SU-DHL-6 (cell line): Measurements from ENCODE around the gene DCUN1D2.

Experiments
- H2AFZ ChIP-seq: fragments of 200-600 bp; sonication (generic); 2 replicates; pipeline ENCODE4 v1.6.1; 2014; ENCODE audit warnings: low read depth, mild to moderate bottlenecking, moderate library complexity, mixed read lengths, antibody characterized with exemption, low read length; ENCODE audit not compliant: severe bottlenecking
- H3F3A ChIP-seq: fragments of 200-600 bp; shearing (Covaris generic); 2 replicates; pipeline ENCODE4 v1.6.0; 2016; ENCODE audit warnings: antibody characterized with exemption, mild to moderate bottlenecking; ENCODE audit not compliant: insufficient read depth
- H3K27ac ChIP-seq: fragments of 200-600 bp; sonication (generic); 2 replicates; pipeline ENCODE4 v1.5.1; 2016; ENCODE audit warnings: low read depth, mild to moderate bottlenecking, low read length, moderate library complexity, mixed read lengths
- H3K27me3 ChIP-seq: fragments of 200-600 bp; sonication (generic), shearing (Covaris generic); 2 replicates; pipeline ENCODE4 v1.6.0; 2014; ENCODE audit warnings: mild to moderate bottlenecking, low read length
- H3K36me3 ChIP-seq: fragments of 200-600 bp; sonication (generic); 2 replicates; pipeline ENCODE4 v1.6.1; 2014; ENCODE audit warnings: mild to moderate bottlenecking, low read length, mixed read lengths
- H3K4me2 ChIP-seq: fragments of 300-600, 200-600 bp; shearing (Covaris generic), sonication (generic); 2 replicates; pipeline ENCODE4 v1.6.0; 2014; ENCODE audit warnings: low read length, low read depth, mild to moderate bottlenecking; ENCODE audit not compliant: poor library complexity, severe bottlenecking
- H3K4me3 ChIP-seq: fragments of 200-600 bp; sonication (generic); 2 replicates; pipeline ENCODE4 v1.5.1; 2014; ENCODE audit warnings: antibody characterized with exemption, low read length, mild to moderate bottlenecking, mixed read lengths; ENCODE audit not compliant: insufficient read depth, poor library complexity, severe bottlenecking
- H3K79me2 ChIP-seq: fragments of 200-600 bp; sonication (generic); 2 replicates; pipeline ENCODE4 v1.6.1; 2014; ENCODE audit warnings: mild to moderate bottlenecking, low read length, moderate library complexity; ENCODE audit not compliant: insufficient read depth
- H3K9ac ChIP-seq: fragments of 200-600 bp; sonication (generic); 2 replicates; pipeline ENCODE4 v1.7.0; 2014; ENCODE audit warnings: mild to moderate bottlenecking, low read length
- H3K9me2 ChIP-seq: fragments of 200-600 bp; sonication (generic); replicated peaks from 2 replicates; pipeline ENCODE4 v1.6.1; 2014; ENCODE audit warnings: low read length; ENCODE audit not compliant: insufficient read depth
- H3K9me3 ChIP-seq: fragments of 200-600 bp; sonication (generic); 2 replicates; pipeline ENCODE4 v1.6.1; 2014; ENCODE audit warnings: low read length, mixed read lengths; ENCODE audit not compliant: insufficient read depth
- H4K20me1 ChIP-seq: fragments of 200-600 bp; sonication (generic); 2 replicates; pipeline ENCODE4 v1.6.1; 2014; ENCODE audit warnings: low read depth, mild to moderate bottlenecking, antibody characterized with exemption, low read length, moderate library complexity, mixed read lengths
- EZH2phosphoT487 ChIP-seq: fragments of 200-600 bp; sonication (generic), shearing (Covaris generic); conservative IDR thresholded peaks from 2 replicates; pipeline ENCODE4 v1.6.1; 2018; ENCODE audit warnings: mild to moderate bottlenecking, antibody characterized with exemption, low read length, moderate library complexity, mixed read lengths
- TF ChIP-seq, protein P1 (sequence below): fragments of 200-600 bp; sonication (generic); IDR thresholded peaks from one replicate; pipeline ENCODE4 v1.5.1; 2017; ENCODE audit warnings: antibody characterized with exemption, mild to moderate bottlenecking, low read length, moderate library complexity; ENCODE audit not compliant: insufficient read depth, poor library complexity, severe bottlenecking

The DCUN1D2 gene

DNA sequence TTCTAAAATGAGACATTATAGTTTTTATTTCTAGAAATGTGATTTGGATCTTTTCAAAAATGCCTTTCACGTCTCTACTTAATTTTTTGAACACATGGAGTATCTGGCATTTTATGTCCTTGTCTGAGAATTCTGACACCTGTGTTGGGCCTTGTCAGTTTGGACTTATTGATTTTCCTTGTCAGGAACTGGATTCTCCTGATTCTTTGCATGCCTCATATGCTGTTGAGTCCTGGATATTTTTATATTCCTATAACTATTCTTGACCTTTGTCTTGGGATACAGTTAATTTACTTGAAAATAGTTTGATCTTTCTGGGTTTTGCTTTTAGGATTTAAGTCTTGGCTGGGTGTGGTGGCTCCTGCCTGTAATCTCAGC lies 47.5 kb downstream of the DCUN1D2 start:
- H3K4me2 ChIP-seq, result no peak overlapping the region
- TF ChIP-seq, protein P1, sequence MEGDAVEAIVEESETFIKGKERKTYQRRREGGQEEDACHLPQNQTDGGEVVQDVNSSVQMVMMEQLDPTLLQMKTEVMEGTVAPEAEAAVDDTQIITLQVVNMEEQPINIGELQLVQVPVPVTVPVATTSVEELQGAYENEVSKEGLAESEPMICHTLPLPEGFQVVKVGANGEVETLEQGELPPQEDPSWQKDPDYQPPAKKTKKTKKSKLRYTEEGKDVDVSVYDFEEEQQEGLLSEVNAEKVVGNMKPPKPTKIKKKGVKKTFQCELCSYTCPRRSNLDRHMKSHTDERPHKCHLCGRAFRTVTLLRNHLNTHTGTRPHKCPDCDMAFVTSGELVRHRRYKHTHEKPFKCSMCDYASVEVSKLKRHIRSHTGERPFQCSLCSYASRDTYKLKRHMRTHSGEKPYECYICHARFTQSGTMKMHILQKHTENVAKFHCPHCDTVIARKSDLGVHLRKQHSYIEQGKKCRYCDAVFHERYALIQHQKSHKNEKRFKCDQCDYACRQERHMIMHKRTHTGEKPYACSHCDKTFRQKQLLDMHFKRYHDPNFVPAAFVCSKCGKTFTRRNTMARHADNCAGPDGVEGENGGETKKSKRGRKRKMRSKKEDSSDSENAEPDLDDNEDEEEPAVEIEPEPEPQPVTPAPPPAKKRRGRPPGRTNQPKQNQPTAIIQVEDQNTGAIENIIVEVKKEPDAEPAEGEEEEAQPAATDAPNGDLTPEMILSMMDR, result no peak
- no peak for TF ChIP-seq EZH2phosphoT487

DNA sequence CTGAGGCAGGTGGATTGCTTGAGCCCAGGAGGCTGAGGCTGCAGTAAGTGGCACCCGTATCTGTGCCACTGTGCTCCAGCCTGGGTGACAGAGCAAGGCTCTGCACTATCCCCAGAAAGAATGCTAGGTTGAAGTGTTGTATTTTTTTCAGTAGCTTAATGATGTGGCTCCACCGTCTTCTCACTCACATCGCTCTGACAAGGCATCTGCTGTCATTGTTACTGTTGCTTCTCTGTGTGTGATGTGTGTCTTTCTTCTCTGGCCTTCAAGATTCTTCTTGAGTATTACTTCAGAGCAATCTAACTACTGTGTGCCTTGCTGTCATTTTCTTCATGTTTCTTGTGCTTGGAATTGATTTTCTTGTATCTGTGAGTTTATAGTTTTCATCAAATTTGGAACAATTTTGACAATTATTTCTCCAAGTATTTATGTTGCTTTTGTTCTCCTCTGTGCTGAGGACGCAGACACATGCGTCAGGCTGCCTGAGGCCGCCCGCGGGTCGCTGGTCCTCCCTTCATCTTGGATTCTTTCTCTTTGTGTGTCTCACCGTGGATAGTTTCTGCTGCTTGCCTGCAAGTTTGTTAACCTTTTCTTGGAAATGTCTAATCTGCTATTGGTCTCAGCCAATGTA lies 48.0 kb downstream of the DCUN1D2 start:
- Histone ChIP-seq H3K27ac (peak overlapping the region; percentile 27; the same call in 1 of the 2 replicates), H3K4me3 (no peak overlapping the region), H3K27me3 (no peaks in the 10 kb centered on the region), H2AFZ (no peak overlapping the region), H3F3A (peaks cover 12% of the 10 kb centered on the region), H3K4me2 (no peak overlapping the region), H3K9ac (no peak overlapping the region), H3K36me3 (0 out of 2 replicates have a peak, but pooled peaks cover 2% of the 10 kb centered on the region), H3K9me3 (no peaks in the 10 kb centered on the region), H4K20me1 (no peaks in the 10 kb centered on the region), H3K79me2 (peaks cover under 1% of the 10 kb centered on the region; the same call in 1 of the 2 replicates), H3K9me2 (no peaks in the 10 kb centered on the region)
- no peak for TF ChIP-seq EZH2phosphoT487
- TF ChIP-seq, protein P1, result no peak

More for the DNA sequence above, 47.5 kb downstream of the DCUN1D2 start:
- Histone ChIP-seq H3K9ac (no peak overlapping the region), H3F3A (peaks cover 17% of the 10 kb centered on the region), H3K27ac (no peak overlapping the region), H3K9me3 (no peaks in the 10 kb centered on the region), H3K9me2 (no peaks in the 10 kb centered on the region), H3K4me3 (no peak overlapping the region), H4K20me1 (no peaks in the 10 kb centered on the region), H3K27me3 (no peaks in the 10 kb centered on the region), H2AFZ (no peak overlapping the region), H3K36me3 (0 out of 2 replicates have a peak, but pooled peaks cover 3% of the 10 kb centered on the region), H3K79me2 (peaks cover 5% of the 10 kb centered on the region; the same call in 1 of the 2 replicates)

DNA sequence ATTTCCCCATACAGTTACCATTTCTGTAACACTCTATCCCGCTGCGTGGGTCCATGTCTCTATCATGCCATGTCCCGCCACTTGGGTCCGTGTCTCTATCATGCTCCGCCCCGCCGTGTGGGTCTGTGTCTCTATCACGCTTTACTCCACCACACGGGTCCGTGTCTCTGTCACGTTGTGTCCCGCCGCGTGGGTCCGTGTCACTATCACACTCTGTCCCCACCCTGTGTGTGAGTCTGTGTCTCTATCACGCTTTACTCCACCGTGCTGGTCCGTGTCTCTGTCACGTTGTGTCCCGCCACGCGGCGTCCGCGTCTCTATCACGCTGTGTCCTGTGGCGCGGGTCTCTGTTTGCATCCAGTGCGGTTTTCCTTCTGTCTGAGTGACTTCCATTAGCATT lies 48.9 kb downstream of the DCUN1D2 start:
- no peaks in the 10 kb centered on the region for H3K9me2 ChIP-seq
- H4K20me1 ChIP-seq, result no peaks in the 10 kb centered on the region
- H3K9ac ChIP-seq, result no peak overlapping the region
- H3K27ac ChIP-seq, result no peak overlapping the region
- H3K27me3 ChIP-seq, result no peaks in the 10 kb centered on the region
- H3K9me3 ChIP-seq, result no peaks in the 10 kb centered on the region
- peaks cover 11% of the 10 kb centered on the region for H3F3A ChIP-seq
- H3K4me2 ChIP-seq, result no peak overlapping the region
- no peak overlapping the region for H2AFZ ChIP-seq
- H3K79me2 ChIP-seq, result no peaks in the 10 kb centered on the region
- TF ChIP-seq, protein P1, result no peak
- TF ChIP-seq EZH2phosphoT487, result no peak
- H3K36me3 ChIP-seq, result no peaks in the 10 kb centered on the region
- H3K4me3 ChIP-seq, result no peak overlapping the region
